COLO668 (cell line): ENCODE measurements around the gene LEP.

ENCODE experiments used
- DNase-seq: peaks from one replicate; lab custom pipeline; 2025; ENCODE audit not compliant: unreplicated experiment; lab: John Stamatoyannopoulos, UW

Gene LEP

DNA sequence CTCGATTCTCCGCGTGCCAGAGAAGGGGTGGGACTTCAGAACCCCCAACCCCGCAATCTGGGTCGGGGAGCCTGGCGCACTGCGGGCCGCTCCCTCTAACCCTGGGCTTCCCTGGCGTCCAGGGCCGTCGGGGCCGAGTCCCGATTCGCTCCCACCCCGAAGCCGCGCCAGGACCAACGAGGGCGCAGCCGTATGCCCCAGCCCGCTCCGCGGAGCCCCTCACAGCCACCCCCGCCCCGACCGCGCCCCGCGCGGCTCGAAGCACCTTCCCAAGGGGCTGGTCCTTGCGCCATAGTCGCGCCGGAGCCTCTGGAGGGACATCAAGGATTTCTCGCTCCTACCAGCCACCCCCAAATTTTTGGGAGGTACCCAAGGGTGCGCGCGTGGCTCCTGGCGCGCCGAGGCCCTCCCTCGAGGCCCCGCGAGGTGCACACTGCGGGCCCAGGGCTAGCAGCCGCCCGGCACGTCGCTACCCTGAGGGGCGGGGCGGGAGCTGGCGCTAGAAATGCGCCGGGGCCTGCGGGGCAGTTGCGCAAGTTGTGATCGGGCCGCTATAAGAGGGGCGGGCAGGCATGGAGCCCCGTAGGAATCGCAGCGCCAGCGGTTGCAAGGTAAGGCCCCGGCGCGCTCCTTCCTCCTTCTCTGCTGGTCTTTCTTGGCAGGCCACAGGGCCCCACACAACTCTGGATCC, at the start of gene LEP:
LEP (plus strand) TSS at position 583 of the 691 bp plus-strand sequence. CDS start 10,741 bp downstream, outside the sequence.
- no peak for DNase-seq

DNA sequence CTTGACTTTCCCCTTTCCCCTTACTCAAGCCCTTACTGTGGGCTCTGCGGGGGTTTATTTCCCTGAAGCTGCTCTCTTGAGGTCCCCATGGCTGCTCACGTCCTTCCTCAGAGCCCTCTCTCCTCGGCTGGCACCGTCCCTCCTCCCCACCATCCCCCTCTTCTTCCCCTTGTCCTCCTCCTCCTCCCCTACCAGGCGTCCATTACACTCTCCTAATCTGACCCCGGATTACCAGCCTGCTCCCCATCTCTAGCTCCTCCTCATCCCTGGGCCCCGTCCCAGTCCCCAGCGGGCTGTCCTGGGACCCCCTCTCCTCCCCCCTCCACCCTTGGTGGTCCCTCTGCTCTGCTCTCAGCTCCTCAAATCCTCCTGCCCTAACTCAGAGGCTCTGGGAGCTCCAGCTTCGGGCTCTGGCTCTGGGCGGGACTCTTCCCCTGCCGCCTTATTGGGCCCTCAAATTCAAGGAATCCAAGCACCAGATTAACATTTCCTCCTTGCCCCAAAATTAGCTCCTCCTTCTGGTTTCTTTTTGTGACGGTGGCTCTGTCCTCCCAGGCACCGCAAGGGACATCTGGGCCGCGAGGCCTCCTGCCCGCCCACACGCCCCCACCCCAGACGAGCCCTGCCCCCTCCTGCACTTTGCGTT, 48.5 kb upstream of the LEP start:
- DNase-seq: no peak

DNA sequence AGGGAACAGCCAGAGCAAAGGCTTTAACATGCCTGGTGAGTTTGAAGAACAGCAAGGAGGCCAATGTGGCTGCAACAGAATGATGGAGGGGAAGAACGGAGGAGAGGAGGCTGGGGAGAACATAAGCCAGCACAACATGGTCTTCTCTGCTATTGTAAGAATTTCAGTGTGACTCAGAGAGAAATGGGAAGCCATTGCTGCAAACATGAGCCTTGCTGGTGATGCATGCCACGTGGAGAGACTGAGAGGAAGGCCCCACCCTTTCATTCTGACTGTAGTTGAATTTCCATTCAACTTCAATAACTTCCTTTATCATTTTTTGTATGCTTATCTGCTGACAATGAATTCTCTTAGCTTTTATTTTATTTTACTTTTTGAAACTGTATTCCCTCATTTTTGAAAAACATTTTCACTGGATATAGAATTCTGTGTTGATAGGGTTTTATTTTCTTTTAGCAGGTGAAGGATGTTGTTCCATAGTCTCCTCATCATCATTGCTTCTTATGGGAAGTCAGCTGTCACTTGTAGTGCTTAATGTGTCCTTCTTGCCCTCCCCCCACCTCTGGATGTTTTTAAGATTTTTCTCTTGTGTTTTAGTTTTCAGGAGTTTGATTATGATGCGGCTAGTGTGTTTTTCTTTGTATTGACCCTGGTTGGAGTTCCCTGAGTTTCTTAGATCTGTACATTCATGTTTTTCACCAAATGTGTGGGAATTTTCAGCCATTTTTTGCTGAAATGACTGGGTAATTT, 46.4 kb upstream of the LEP start:
- no peak for DNase-seq

DNA sequence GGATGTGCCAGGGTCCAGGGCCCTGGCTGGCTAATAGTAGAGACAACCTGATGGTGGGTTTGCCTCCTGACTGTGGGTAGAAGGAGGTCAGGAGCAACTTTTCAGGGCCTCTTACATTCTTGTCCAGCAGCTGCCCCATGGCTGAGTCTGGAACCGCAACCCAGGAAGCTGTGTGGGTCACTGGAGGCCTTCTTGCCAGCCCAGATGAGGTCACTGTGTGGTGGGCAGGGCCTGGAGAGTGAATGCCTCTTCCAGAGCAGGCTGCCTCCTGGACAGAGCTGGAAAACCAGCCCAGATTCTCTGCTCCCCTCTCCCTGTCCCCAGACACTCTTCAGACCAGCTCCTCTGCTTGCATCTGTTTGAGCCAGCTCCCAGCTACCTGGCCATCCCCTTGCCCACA, 43.5 kb upstream of the LEP start:
- DNase-seq: no peak

DNA sequence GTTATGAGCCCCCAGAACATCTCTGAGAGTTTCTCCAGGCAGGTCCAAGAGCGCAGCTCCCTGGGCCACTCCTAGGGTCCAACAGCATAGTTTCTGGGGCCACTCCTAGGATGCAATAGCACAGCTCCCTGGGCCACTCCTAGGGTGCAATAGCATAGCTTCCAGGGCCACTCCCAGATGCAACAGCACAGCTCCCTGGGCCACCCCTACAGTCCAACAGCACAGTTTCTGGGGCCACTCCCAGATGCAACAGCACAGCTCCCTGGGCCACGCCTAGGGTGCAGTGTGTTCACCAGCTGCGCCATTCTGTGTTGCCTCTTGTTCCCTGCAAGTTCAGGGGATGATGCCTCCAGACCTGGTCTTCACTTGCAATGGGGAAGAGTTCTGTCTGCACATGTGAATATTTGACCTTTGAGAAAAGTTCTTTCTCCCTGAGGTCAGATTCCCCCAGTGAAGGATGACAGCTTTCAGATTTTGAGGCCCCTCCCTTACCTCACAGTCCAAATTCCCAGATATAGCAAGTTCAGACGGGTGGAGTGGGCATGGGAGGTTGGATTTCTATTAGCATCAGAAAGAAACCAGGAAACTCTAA, 43.0 kb upstream of the LEP start:
- no peak for DNase-seq

DNA sequence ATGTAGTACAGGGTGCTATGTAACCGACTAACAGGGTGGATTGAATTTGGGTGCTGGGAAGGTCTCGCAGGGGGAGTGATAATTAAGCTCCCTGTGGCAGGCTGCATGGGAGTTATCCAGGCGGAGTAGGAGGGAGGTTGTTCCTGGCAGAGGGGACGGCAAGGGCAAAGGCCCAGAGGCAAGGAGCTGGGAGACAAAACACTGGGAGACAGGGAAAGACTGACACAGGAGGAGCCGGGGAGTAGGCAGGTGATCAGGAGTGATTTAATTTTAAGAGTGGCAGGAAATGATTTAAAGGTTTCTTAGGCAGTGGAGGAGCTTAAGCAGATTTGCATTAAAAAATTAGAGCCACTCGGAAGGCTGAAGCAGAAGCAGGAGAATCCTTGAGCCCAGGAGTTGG, 40.7 kb upstream of the LEP start:
- DNase-seq: no peak

DNA sequence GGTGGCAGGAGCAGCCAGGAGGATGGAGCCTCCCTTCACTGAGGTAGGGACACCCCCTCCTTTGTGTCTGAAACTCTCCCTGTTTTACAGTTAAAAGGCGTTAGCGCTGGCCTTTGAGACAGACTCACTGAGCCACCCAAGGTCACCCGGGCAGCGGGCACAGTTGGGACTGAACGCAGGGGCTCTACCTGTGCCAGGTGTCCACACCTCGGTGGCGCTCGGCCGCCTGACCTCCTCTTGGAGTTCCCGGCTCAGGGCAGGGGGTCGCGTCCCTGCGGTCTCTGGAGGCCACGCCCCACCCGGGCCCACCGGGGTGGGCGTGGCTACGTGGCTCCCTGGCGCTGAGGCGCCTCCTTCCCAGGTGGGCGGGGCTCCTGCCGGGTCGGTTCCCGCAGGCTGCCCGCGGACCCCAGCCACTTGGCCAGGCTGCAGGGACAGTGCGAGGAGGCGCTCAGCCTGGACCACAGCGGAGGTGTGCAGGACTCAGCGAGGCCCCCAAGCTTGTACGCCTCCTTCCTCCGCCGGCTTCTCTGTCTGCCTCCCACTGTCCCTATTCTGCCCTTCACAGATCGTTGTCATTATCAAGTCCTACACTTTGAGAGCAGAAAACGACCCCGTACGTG, 39.9 kb upstream of the LEP start:
- no peak for DNase-seq

DNA sequence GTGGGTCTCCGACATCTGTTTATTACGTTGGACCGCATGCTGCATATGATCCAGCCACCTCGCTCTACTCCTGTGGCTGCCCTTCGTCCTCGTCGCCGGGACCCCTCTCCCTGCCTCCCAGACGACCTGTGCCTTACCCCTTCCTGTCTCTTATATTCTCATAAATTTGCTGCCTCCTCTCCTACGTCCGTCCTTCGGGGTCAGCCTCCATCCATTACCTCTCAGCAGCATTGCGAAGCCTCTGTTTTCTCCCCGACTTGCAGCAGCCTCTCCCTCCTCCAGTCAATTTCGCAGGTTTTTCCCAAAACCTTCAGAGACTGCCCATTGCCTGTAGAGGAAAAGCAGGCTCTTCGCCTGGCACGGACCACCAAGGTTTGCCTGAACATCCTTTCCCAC, 39.4 kb upstream of the LEP start:
- DNase-seq: no peak

DNA sequence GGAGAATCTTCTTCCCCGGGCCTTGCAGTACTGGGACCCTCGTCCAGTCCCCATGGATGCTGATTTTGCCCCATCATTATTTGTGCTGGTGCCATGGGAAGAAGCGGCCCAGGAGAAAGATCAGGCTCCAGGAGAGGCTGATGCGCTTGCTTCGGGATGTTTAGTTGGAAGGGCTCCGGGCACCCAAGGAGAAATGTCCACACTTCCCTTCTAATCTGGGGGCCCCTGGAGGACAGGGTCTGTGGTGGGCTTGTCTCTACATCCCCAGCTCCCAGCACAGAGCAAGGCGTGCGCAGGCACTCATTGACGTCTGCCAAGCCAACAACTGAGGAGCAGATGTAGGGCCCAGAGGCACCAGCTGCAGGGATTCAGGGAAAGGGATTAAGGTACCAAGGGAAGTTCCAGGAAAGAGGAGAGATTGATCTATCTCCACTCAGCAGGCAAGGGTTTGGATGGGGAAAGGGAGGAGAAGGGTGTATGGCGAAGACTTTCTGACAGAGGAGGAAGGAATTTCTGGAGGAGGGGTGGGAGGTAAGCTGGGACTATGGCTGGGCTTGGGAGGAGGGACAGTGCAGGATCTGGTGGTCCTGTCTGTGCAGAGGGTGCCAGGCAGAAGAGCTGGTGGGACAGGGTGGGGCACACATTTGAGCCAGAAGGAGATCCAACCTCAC, 38.7 kb upstream of the LEP start:
- no peak for DNase-seq

DNA sequence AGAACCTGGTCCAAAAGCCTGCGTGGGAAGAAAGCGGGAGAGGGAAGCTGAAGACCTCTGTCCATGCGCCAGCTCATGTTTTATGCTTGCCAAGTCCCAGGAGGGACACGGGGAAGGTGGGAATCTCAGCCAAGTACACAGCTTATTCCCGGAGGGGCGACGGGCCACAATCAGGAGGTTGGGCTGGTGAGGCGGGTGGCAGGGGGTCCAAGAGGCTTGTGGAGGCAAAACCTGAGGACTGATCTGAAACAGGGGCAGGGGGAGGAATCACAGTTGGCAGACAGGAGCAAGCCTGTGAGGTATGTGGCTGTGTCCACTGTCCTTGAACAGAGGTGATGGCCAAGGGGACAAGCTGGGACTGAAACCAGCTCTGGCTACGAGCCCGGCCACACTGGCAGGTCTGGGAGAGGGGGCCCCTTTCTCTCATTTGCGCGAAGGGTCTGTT, 38.0 kb upstream of the LEP start:
- DNase-seq: no peak

DNA sequence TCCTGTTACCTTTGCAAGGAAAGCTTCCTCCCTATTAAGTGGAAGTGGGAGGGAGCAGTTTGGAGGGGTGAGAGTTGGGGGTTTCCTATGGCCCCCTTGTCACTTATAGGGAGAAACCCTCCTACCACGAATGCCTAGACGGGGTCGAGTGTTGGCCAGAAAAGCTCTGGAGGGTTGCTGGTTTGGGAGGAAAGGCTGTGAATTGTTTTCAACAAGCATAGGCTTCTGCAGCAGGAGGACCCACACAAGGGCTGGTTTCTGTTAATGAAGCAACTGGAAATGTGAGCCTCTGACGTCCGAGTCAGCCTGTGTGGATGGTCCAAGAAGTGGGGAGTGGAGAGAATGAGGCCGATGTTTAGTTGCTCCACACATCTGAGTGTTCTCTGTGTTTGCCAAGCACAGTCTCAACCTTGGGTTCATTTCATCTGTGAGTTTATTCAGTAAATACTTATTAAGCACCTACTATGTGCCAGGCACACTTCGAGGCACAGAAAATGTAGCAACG, 37.3 kb upstream of the LEP start:
- DNase-seq: no peak

DNA sequence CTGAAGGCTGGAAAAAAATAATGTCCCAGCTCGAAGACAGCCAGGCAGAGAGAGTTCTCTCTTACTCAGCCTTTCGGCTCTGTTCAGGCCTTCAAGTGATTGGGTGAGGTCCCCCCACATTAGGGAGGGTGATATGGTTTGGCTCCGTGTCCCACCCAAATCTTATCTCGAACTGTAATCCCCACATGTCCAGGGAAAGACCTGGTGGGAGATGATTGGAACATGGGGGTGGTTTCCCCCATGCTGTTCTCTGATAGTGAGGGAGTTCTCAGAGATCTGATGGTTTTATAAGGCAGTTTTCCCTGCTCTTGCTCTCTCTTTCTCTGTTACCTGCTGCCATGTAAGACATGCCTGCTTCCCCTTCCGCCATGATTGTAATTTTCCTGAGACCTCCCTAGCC, 36.6 kb upstream of the LEP start:
- DNase-seq: no peak

DNA sequence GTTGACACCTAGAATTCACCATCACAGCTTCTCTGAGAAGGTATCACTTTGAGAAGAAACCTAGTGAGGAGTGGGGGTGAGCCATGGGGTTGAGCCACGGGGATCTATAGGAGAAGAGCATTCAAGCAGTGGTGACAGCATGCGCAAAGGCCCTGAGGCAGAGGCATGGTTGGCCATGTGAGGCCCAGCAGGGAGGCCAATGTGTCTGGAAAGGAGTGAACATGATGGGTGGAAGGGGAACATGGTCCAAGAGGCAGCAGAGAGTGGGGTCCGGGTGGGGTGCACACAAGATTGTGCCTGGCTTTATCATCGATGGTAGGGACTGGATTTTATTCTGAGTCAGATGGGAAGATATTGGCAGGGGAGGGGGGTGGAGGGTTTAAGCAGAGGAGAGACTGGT, 36.0 kb upstream of the LEP start:
- DNase-seq: no peak

DNA sequence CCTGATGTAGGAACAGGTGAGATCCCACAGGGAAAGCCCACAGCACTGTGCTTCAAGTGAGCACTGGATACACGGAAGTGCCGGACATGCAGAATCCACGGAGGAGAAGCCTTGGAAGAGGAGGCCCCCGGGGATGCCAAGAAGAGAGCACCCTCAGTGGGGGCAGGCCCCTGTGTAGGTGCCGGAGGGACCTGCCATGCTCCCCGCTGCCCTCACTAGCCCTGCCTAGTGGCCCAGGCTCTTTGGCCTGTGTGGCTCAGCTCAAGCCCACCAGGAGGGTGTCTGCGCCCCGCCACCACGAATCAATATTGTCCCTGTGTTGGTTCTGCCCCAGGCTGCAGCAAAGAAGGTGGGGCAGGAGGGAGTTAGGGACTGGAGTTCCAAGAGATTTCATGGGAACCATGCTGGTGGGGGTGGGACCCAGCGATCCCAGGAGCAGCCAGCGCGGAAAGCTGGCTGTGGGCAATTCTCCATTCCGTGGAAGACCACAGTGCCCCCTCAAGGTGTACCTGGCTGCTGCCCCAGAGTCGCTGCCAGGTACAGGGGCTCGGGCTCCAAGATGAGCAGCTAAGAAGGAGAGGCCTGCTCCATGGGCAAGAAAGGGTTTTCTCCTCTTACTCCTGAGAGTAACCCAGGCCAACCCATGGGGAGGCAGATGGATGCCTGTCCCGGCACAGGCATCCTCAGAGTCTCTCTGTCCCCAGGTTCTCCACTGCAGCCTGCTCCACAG, 34.9 kb upstream of the LEP start:
- DNase-seq: no peak

DNA sequence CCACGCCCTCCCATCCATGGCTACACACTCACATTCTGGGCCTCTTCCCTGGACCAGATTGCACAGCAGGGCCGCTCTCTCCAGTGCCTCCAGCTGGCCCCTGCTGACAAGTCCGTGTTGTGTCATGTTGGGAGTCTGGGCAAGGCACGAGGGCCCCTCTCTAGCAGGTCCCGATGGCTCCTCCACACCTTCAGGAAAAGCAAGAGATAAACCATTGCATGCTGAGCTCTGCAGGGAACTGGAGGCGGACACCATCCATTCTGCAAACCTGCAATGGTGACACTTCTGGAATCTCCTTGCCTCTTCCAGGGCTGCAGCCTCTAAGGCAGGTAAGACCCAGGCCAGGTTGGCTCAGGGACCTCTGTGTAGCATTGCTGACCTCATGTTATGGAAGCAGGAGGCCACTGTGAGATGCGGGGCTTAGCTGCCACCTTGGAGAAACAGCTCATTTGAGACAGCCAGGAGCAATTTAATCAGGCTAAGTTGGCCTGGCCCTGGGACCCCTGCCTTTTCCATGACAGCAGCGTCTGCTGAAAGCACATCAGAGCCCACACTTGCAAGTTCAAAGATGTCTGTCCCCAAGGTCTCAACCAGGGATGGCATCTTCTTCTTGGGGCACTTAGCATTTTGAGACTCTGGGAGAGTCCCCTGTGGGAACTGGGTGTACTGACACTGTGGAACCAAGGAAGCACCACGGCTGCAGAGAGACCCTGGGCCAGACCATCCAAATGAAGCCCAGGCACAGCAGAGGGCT, 34.2 kb upstream of the LEP start:
- no peak for DNase-seq

DNA sequence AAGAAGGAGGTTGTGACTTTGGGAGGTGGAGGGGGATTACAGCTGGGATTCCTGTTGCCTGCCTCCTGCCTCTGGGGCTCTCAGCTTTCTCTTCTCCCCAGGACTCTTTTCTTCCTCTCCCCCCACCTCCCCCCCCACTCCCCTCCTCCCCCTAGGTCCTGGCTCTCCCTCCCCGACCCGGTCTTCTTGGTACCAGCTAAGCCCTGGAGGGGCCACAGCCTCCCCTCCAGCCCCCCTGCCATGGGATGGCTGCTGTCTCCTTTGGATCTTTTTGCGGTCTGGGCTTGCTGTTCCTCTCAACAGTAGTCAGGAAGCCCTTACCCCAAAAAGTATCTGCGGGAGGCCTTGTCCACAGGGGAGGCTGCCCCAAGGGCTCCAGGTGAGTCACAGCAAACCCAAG, 33.5 kb upstream of the LEP start:
- DNase-seq: no peak

DNA sequence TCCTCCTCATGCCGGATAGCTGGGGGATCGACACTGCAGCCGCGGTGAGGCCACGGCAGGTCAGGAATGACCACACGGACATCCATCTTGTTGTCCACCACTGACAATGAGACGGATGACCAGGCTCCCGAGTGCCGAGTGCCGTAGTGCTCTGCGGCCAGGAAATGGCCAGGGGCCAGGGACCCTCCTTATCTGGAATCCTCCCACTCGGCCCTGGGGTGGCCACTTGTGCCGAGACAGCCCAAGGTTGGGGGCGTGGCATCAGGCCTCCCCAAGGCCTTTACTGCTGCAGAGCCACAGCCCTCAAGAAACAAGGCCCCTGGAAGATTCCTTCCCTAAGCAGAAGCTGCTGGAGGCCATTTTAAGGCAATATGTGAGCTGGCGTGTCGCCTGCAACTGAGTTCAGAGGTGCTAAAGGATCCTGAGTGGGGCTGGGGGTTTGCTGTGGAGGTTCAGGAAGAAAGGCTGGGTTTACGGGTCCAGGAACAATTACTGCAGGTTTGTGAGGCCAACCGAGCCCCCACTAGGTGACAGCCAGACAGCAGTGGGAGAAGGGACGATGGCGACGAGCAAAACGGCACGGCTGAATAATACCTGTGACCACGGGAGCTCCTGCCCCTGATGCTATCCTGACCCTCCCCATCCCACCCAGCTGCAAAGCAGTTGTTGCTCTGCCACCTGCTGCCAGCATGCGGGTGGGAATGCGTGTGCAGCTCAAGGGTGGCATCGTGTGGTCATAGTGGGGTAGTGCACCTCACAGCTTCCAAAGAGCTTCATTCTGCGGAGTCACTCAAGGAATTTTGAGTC, 31.6 kb upstream of the LEP start:
- DNase-seq: peak; percentile 70

DNA sequence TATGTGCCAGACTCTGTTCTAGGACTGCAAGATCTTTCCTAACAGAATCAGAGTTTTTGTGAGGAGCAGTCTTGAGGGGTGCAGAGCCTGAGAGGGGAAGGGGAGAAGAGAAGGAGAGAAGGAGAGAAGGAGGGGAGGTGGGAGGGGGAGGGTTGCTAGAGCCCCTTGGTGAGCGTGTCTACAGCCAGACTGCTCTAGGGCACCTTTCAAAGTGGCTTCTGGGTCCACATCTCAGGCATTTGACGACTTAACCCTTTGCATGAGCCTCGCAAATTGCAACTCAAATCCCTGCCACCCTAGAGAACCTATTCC, 31.1 kb upstream of the LEP start:
- no peak for DNase-seq
